Chondrocyte (in vitro differentiated cells): ENCODE results near the gene FRZB. TPM values are rescaled to one million over a fixed set of nuclear protein-coding genes. Genes with fewer than 3 reads are reported as not detected.

Source experiments
- DNase-seq: peaks from one replicate; pipeline ENCODE4 v3.0.0; 2021; ENCODE audit warnings: mixed read lengths, low spot score
- H3K27ac Mint-ChIP-seq: one replicate; pipeline ENCODE4 v1.8.0; 2021; ENCODE audit warnings: mild to moderate bottlenecking, moderate library complexity, mixed read lengths; ENCODE audit not compliant: unreplicated experiment
- H3K27me3 Mint-ChIP-seq: 2 replicates; pipeline ENCODE4 v1.8.0; 2021; ENCODE audit warnings: low read depth, mixed read lengths
- H3K36me3 Mint-ChIP-seq: 2 replicates; pipeline ENCODE4 v1.8.0; 2021; ENCODE audit warnings: low read depth, mixed read lengths
- H3K4me1 Mint-ChIP-seq: 2 replicates; pipeline ENCODE4 v1.8.0; 2021; ENCODE audit warnings: low read depth, mild to moderate bottlenecking, mixed read lengths
- H3K4me3 Mint-ChIP-seq: one replicate; pipeline ENCODE4 v1.8.0; 2021; ENCODE audit warnings: mild to moderate bottlenecking, moderate library complexity, mixed read lengths; ENCODE audit not compliant: unreplicated experiment
- H3K9me3 Mint-ChIP-seq: 2 replicates; pipeline ENCODE4 v1.8.0; 2021; ENCODE audit warnings: low read depth, mixed read lengths
- long read RNA-seq: library from polyadenylated mRNA; stranded (forward); transcript quantifications from one replicate; pipeline ENCODE4 v2.0.0, GENCODE V29; 2021
- total RNA-seq: library from RNA; stranded (reverse); gene quantifications from 3 replicates; pipeline ENCODE4 v1.2.1, GENCODE V29; 2021
- TF ChIP-seq, protein P1 (sequence below): fragments of 200-600 bp; sonication (generic); IDR thresholded peaks from 2 replicates; pipeline ENCODE4 v1.5.0; 2021; ENCODE audit warnings: antibody characterized with exemption, mild to moderate bottlenecking, moderate library complexity

FRZB gene, protein sequence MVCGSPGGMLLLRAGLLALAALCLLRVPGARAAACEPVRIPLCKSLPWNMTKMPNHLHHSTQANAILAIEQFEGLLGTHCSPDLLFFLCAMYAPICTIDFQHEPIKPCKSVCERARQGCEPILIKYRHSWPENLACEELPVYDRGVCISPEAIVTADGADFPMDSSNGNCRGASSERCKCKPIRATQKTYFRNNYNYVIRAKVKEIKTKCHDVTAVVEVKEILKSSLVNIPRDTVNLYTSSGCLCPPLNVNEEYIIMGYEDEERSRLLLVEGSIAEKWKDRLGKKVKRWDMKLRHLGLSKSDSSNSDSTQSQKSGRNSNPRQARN
- 13.8 to 31.6 TPM (median 15.0 TPM) in 3 replicates for total RNA-seq
- long read RNA-seq, transcript FRZB-201 (6 exons, 3,162 nt), result major isoform, 48 of 48 reads
- long read RNA-seq, partial matches to known transcripts, result 0 of 48 reads
- long read RNA-seq, other reads (novel, unspliced or antisense), result 0 of 48 reads

DNA sequence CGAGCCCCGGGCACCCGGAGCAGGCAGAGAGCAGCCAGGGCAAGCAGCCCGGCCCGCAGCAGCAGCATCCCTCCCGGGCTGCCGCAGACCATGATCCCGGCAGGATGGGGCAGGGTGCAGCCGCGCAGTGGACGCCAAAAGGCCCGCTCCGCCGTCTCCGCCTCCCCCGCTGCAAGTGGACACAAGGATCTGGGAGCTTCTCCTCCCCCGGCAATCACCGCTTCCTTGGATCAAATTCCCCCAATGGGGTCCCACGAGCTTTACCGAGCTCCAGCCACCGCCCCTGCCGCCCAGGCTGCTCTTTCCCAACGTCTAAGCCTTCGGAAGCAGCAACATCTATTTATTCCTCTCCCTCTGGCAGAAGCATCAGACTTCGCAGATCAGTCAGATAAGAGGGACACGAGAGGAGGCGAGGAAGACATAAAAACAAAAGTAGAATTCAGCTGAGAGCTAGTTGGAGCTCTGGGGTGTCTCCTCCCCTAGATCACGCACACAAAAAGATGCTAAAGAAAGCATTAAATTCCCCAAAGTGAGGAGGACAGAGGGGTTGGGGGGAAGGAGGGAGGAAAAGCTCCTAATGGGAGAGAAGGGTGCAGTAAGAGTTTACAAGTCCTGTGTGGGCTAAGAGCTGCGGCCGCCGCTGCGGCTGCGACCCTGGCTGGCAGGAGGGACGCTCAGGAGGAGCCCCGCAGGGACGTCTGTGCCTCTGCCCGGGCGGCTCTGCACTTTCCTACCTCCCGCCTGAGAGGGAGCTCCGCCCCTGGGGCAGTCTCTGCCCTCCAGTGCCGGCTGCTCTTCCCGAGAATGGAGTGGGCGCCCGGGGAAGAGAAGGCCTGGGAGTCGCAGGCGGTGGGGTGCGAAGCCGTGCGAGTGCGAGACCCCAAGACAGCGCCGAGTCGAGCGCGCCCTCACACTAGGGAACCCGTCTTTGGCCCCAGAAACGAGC is at the start of gene FRZB:
FRZB (minus strand) TSS at position 177 of the 946 bp plus-strand sequence; CDS start at position 92, 85 bp downstream.
- Mint-ChIP-seq H3K27me3 (no peaks in the 10 kb centered on the region), H3K9me3 (no peaks in the 10 kb centered on the region), H3K4me1 (peaks cover 55% of the 10 kb centered on the region), H3K27ac (peak within 1 kb of the TSS; percentile 77), H3K36me3 (no peaks in the 10 kb centered on the region), H3K4me3 (peak within 1 kb of the TSS; percentile 80)
- DNase-seq, result peak; percentile 92
- TF ChIP-seq, protein P1, sequence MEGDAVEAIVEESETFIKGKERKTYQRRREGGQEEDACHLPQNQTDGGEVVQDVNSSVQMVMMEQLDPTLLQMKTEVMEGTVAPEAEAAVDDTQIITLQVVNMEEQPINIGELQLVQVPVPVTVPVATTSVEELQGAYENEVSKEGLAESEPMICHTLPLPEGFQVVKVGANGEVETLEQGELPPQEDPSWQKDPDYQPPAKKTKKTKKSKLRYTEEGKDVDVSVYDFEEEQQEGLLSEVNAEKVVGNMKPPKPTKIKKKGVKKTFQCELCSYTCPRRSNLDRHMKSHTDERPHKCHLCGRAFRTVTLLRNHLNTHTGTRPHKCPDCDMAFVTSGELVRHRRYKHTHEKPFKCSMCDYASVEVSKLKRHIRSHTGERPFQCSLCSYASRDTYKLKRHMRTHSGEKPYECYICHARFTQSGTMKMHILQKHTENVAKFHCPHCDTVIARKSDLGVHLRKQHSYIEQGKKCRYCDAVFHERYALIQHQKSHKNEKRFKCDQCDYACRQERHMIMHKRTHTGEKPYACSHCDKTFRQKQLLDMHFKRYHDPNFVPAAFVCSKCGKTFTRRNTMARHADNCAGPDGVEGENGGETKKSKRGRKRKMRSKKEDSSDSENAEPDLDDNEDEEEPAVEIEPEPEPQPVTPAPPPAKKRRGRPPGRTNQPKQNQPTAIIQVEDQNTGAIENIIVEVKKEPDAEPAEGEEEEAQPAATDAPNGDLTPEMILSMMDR, result peak; percentile 31

GRCh38 chr2:182915369-182916326 is 49.2 kb upstream of the FRZB start:
- peak overlapping the region; percentile 92 for H3K27ac Mint-ChIP-seq
- TF ChIP-seq, protein P1, result peak; percentile 29
- no peak for DNase-seq
- no peaks in the 10 kb centered on the region for H3K9me3 Mint-ChIP-seq
- H3K36me3 Mint-ChIP-seq, result peaks cover 22% of the 10 kb centered on the region
- no peaks in the 10 kb centered on the region for H3K27me3 Mint-ChIP-seq
- H3K4me3 Mint-ChIP-seq, result no peak overlapping the region
- H3K4me1 Mint-ChIP-seq, result peaks cover 57% of the 10 kb centered on the region

DNA sequence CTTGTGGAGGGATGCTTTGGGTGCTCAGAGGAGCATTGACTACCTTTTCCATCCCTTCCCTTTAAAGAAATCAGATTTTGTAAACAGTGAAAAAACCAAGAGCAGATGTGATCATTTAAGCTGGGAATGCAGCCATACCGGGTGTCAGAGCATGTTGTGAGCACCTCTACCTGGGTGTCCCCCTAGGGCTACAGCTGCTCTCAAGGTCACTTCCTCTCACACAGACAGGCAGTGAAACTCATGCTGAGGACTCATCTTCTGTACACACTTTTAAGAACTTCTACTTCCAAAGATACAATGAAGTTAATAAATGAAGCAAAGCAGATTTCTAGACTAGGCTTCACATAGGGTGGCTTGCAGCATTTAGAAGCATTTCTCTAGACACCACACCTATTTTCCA is 48.4 kb upstream of the FRZB start:
- DNase-seq, result no peak
- Mint-ChIP-seq H3K36me3 (peaks cover 22% of the 10 kb centered on the region), H3K27ac (peak overlapping the region; percentile 92), H3K4me3 (no peak overlapping the region), H3K27me3 (no peaks in the 10 kb centered on the region), H3K9me3 (no peaks in the 10 kb centered on the region), H3K4me1 (peaks cover 57% of the 10 kb centered on the region)
- TF ChIP-seq, protein P1, result no peak

DNA sequence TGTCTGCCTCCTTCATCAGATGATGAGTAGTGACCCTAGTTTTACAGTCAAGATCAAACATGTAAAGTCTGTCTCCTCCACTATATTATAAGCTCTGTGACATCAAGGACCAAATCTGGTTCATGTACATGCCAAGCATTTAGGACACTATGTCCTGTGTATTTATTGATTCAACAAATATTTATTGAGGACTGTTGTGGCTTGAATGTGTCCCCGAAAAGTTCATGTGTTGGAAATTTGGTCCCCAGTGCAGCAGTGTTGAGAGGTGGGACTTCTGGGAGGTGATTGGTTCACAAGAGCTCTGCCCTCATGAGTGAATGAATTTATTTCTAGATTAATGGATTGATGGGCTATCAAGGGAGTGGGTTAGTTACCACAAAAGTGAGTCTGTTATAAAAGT is 46.6 kb upstream of the FRZB start:
- TF ChIP-seq, protein P1, result no peak
- Mint-ChIP-seq H3K9me3 (no peaks in the 10 kb centered on the region), H3K27me3 (no peaks in the 10 kb centered on the region), H3K27ac (no peak overlapping the region), H3K36me3 (peaks cover 26% of the 10 kb centered on the region), H3K4me3 (no peak overlapping the region), H3K4me1 (peaks cover 44% of the 10 kb centered on the region)
- DNase-seq, result no peak
